NCI-H1092 (cell line): ENCODE results near the gene BFSP2.
"Not testable (repeated sequence)": the region's sequence is repeated elsewhere in the genome, so short reads cannot be mapped to it uniquely, and the experiment has no call there.

Source experiments
- DNase-seq: peaks from one replicate; lab custom pipeline; 2025; lab: John Stamatoyannopoulos, UW

Gene BFSP2

DNA sequence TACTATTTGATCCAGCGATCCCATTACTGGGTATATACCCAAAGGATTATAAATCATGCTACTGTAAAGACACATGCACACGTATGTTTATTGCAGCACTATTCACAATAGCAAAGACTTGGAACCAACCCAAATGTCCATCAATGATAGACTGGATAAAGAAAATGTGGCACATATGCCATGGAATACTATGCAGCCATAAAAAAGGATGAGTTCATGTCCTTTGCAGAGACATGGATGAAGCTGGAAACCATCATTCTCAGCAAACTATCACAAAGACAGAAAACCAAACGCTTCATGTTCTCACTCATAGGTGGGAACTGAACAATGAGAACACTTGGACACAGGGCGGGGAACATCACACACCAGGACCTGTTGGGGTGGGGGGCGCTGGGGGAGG is 82.6 kb downstream of the BFSP2 start:
- not testable (repeated sequence) for DNase-seq

DNA sequence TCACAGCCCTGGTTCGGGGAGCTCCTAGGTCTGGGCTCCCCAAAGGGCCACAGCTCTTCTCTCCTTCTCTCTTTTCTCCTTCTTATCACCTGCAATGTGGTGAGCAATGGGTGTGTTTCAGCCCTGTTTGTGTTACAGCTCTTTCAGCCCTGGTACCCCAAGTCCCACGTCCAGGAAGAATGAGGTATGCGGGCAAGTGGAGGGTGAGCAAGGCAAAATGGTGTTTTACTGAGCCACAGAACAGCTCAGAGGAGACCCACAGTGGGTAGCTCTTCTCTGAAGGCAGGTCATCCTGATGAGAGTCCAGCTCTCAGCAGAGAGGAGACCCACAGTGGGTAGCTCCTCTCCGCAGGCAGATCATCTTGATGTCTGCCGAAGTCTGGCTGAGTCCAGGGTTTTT is 86.8 kb downstream of the BFSP2 start:
- DNase-seq: no peak

DNA sequence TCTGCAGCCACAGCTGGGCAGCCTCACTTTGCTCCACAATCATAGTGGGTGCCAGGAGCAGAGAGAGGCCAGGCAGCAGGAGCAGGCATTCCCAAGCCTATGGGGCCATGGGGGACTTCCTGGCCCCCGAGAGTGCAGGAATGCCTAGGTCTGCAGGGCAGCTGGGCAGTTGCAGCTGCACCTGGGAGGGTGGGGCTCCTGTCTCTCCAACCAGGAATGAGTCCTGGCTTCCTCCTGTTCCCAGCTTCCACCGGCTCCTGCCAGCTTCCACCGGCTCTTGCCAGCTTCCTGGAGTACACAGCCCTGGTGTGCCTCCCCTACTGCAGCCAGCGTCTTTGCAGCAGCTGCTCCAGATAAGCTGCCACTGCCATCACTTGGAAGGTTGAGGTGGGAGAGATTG is 87.3 kb downstream of the BFSP2 start:
- no peak for DNase-seq

DNA sequence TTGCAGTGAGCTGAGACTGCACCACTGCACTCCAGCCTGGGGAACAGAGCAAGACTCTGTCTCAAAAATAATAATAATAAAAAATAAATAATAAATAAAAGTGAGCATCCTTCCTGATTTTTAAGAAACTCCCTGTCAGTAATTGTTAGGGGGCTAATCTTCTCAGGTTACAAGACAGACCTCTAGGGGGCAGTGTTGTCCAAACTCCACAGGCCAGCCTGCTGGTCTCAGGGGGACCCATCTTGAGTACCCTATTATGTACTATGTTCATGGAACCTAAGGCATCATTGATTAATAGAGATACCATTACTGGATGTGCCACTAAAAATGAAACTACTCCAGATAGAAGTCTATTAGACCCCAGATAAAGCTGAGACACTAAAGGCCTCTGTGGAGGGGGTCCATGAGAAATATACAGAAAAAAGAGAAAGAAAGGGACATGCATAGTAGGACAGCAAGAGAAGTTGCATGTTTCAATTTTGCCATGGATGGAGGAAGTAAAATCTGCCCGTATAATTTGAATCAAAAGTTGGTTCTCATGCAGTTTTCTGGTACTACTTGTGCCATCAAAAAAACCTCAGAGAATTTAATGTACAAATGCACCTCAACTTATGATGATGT is 88.2 kb downstream of the BFSP2 start:
- no peak for DNase-seq

DNA sequence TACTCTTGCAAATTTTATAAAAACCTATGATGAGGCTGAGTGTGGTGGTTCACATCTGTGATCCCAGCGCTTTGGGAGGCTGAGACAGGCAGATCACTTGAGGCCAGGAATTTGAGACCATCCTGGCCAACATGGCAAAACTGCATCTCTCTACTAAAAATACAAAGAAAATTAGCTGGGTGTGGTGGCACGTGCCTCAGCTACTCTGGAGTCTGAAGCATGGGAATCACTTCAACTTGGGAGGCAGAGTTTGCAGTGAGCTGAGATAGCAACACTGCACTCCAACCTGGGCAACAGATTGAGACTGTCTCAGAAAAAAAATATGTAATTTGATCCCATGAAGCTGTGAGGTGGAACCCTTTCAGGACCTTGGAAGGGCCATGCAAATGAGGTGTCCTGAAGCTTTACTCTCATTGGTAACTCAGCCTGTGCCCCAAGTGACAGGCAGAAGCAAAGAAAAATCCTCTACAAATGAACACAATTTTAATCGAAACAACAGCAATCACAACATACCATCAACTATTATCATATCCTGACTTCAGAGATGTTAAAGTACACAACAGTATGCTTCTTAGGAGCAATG is 89.0 kb downstream of the BFSP2 start:
- DNase-seq: no peak

DNA sequence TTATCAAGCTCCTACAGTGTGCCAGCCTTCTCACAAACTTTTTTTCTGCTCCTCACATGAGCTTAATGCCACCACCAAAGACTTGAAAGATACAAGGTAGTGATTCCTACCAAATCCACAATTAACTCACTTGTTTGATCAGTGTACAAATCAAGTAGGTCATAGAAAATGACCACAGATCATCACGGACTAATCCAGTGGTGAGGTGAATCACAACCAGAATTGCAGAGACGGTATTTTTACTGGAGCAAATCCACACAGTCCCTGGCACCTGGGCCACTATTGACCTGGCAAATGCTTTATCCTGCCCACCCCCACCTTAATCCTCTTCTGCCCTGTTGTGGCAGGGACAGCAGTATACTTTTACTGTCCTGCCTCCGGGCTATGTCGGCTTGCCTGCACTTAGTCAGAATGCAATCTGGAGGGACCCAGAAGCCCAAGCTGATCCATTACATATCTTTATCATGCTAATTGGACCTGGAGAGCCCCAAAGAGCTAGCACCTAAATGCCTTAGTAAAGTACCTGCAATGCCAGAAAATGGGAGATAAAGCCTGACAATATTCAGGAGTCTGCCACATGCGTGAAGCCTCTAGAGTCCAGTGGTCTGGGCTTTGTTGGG is 89.7 kb downstream of the BFSP2 start:
- no peak for DNase-seq

DNA sequence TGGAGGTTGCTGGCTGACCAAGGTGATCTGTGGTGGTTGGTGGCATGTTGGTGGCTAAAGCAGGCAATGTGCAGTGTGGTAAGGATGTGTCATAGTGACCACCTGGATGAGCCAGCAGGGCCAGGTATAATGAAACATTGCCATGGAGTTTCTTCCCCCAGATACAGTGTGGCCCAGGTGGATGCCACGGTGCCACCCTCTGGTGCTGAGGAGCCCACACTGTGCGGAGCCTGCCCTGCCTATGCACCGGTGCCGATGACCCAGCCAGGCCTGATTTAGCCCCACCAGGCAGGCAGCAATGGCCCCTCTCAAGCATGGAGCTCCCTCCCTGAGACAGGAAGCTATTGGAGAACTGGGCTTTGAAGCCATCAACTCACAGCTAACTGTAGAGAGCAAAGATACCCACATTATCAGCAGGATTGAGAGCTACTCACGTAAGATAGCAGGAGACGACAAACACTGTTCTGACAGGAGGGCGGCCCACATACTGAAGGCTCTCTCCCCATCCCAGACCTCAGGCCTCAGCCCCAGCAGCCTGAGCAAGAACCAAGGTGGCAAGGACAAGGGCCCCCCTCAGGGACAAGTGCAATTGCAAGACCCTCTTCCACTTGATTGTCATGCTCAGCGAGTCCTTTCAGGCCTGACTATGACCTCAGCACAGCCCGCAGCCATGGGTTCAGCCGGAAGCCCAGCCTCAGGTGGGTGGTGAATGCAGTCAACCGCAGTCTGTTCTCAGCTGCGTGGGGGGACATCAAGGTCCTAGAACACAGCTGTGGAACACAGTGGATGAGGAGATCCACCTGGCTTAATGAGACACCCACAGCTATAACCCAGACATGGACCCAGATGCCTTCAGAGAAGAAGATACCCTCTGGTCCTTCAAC is 90.9 kb downstream of the BFSP2 start:
- no peak for DNase-seq

DNA sequence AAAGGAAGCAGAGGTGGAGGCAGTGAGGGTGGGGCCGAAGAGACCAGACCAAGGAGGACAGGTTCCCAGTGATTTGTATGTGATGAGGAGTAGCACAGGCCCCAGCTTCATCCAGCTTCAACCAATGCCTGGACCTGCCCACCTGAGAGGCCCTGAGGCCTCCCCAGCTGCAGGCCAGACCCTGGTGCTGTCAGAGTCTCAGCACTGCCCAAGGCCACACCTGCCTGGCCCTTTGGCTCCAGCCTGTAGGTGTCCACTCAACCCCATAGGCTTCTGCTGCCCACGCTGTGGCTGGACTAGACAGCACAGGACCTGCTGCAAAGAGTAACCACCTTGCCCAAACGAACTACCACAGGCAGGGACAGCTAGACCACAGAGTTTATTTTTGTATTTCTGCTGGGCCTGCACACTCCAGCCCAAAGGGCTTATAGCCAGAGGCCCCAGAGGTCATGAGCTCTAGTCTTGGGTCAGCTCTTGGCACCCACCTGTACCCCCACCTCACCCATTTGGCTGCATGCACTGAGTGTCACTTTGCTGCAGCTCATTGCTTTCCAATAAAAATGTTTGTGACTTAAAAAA is 91.7 kb downstream of the BFSP2 start:
- DNase-seq: no peak

DNA sequence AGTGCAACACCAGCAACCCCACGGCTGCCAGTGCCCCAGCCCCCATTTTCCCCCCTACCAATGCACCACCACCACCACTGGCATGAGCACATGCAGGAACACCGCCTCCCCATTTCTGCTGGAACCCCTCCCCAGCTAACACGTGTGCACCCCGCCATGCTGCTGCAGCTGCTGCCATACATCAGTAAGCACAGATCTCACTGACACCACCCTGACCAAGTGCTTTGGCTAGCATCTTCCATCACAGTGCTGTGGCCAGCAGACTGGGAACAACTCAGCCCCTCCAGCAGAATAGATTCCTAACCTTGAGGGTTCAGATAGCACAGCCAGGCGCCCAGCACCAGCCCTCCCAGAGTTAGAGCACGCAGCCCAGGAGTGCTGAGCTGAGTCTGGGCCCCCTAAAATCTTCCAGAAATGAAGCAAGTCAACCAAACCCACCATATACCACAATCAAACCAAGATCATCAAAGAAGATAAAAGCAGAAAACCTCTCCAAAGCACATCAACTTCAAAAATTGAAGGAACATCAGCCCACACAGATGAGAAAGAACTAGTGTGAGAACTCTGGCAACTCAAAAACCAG is 92.4 kb downstream of the BFSP2 start:
- DNase-seq: no peak

DNA sequence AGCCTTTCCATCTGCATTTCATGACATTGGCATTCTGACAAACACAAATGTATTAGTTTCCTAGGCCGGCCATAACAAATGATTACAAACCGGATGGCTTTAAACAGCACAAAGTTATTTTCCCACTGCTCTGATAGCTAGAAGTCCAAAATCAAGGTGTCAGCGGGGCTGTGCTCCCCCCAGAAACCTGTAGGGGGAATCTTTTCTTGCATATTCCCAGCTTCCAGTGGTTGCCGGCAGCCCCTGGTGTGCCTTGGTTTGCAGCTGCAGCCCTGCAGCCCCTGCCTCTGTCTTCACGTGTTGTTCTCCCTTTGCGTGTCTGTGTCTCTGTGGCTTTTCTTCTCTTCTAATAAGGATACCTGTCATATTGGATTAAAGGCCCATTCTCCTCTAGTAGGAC is 94.6 kb downstream of the BFSP2 start:
- DNase-seq: no peak

DNA sequence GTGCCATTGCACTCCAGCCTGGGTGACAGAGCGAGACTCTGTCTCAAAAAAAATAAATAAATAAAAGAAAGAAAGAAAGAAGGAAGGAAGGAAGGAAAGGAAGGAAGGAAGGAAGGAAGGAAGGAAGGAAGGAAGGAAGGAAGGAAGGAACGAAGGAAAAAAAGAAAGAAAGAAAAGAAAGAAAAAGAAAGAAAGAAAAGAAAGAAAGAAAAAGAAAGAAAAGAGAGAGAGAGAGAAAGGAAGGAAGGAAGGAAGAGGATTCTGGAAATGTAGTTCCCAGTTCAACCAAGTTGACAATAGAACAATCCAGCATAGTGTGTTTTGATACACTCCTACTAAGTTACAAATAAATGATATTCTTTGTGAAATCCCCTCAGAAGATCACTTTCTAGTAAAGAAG is 102.7 kb downstream of the BFSP2 start:
- DNase-seq: not testable (repeated sequence)

DNA sequence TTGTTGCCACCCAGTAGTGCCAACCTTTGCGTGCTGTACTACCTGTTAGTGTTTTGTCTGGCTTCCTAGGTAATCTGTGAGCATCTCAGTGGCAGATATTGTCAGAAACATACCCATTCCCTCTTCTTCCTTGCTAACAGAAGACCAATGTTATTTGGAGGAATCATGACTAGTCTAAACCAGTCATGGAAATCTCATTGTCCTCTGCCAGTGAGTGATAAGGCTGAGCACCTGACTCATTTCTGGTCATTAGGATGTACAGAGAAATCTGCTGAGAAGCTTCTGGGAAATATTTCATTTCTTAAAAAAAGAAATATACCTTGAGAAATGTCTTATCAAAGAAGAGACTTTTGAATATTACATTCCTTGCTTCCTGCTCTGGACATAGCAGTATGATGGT is 103.6 kb downstream of the BFSP2 start:
- no peak for DNase-seq

DNA sequence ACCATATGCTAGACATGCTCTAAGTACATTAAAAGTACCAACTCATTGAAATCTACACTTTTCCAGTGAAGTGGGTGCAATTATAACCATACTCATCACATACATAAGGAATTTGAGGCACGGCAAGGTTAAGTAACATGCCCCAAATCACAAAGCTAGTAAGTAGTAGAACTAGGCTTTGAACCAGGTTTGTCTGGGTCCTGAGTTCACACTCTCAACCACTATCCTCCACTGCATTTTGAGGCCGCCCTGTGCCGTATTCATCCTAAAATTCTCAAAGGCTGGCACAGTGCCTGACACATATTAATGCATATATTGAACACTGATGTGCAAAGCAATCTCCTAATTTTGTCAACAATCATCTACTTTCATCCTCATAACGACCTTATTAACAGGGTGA is 104.9 kb downstream of the BFSP2 start:
- DNase-seq: no peak

DNA sequence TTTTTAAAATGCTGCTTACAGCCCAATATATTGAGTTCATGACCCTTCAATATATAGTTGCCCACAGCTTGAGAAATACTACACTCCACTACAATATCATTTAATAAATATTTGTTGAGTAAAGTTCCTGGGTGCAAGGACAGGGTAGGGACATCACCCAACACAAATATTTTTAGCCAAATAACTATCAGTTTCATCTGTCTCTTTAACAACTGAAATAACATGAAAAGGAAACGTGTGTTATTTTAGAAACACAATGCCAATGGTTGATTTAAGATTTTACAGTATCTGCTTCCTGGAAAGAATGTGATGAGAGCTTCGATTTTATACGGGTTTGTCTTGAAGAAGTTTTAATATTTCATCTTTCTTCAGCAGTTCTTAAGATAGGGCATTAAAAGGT is 106.0 kb downstream of the BFSP2 start:
- DNase-seq: no peak

DNA sequence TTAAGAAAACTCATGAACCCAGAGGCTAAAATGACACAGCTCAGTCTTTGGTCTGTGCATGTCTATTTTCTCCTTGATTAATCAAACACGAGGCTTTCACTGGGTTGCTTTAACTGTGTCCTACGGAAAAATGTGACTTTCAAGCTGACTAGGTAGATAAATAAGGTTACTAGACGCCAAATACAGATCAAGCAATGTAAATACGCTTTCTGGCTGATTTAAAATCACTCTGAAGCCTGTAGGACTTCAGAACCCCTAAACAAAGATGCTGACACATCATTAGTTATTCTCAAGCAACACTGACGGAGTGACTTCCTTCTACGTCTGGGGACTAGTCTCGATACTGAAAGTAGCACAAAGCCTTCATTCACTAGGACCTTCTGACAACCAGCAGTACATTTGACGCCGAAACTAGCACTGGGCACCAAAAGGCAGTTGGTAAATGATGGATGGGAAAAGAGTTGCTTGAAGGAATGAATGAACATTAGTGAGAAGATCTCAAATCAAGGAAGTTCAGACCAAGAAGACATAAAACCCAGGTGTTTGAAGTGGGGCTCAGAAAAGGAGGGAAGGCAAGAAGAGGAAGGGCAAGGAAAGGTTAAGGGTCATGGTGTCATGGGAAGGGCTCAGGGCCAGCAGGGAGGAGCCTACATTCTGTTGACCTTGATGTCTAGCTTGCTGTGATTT is 106.5 kb downstream of the BFSP2 start:
- DNase-seq: no peak

DNA sequence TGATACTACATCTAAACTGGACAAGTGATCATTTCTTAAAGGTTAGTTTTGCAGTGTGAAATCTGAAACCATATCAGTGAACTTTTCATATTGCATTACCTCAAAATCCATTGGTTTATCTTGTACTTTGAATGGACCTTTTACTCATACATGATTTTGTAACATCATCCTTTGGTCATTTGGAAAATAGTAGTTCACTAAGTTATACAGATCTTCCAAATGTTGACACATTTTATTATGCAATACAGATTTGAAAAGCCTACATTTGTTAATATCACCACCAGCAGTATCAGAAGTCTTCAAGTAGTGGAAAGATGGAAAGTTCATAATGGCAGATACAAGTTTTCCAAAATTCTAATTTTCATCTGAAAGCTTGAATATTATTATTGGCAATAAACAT is 109.6 kb downstream of the BFSP2 start:
- DNase-seq: no peak

DNA sequence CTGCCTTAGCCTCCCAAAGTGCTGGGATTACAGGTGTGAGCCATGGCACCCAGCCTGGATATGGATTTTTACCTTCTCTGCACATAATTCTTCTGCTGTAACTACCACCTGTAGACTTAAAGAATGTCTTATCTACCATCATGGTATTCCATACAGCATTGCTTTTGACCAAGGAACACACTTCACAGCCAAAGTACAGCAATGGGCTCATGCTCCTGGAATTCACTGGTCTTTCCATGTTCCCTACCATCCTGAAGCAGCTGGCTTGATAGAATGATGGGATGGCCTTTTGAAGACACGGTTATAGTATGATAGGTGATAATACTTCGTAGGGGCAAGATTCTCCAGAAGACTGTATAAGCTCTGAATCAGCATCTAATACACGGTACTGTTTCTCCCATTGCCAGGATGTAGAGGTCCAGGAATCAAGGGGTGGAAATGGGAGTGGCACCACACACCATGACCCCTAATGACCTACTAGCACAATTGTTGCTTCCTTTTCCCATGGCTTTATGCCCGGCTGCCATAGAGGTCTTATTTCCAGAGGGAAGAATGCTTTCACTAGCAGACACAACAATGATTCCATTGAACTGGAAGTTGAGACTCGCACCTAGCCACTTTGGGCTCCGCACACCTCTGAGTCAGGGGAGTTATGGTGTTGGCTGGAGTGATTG is 112.7 kb downstream of the BFSP2 start:
- DNase-seq: no peak

DNA sequence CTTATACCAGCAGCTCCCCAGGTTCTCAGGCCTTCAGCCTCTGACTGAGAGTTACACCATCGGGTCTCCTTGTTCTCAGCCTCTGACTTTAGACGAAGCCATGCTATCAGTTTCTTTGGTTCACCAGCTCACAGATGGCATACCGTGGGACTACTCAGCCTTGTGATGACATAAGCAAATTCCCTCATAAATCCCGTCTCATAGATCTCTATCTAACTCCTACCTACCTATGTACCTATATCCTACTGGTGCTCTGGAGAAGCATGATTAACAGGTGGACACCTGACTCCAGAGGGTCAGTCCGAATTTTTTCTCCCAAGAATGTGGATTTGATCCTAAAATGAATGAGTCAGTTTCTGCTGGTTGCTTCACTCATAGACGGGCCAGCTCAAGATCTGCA is 114.6 kb downstream of the BFSP2 start:
- DNase-seq: no peak

DNA sequence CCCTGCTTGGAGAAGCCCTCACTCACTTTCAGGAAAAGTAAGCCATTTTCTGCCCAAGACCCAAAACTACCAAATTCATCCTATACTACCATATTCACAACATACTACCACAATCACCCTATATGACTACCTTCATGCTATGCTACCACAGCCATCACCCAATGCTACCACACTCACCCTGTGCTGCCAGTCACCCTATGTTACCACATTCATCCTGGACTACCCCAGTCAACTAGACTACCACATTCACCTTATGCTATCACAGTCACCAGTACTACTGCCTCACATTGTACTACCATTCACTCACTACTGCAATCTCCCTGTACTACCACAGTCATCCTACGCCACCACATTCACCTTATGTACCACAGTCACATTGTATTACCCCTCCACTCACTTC is 115.3 kb downstream of the BFSP2 start:
- no peak for DNase-seq

DNA sequence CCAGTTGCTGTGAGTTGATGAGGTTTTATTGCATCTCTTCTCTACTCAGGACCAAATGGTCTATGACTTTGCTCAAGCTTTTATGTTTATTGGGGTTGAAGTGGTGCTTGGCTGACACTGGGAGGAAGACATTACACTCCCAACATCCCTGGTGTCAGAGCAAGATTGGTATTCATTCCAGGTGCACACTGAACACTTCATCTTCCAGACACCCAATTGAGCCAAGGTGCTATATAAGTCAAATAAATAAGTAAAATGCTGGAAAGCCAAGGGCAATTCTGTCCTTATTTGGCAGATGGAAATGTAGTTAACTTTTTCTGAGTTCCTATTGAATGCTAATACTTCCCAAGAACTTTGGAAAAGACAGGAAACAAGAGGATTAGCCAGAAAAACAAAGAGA is 120.4 kb downstream of the BFSP2 start:
- DNase-seq: no peak

DNA sequence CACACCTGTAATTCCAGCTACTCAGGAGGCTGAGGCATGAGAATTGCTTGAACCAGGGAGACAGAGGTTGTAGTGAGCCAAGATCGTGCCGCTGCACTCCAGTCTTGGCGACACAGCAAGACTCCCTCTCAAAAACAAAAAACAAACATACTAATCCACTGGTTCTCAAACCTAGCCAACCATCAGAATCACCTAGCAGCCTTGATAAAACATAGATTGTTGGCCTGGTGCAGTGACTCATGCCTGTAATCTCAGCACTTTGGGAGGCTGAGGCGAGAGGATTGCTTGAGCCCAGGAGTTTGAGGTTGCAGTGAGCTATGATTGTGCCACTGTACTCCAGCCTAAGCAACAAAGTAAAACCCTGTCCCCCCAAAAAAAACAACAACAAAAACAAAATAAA is 121.1 kb downstream of the BFSP2 start:
- not testable (repeated sequence) for DNase-seq
